Spleen (tissue), 7 donors: ENCODE measurements around the gene KRT31.

ENCODE experiments used
- CTCF ChIP-seq, 11 experiments: fragments of 200-600 bp in 7 of 11; fragments of 450-650 bp in 4 of 11; sonication (generic) in 4 of 11; IDR thresholded peaks in 8 of 11; conservative IDR thresholded peaks in 3 of 11; 1 replicate in 7 of 11; 2 replicates in 4 of 11; pipeline versions ENCODE4 v1.4.0 to v1.8.0; 2016 to 2021; ENCODE audit warnings: antibody characterized with exemption in 11 of 11, inconsistent platforms in 4 of 11, mild to moderate bottlenecking in 1 of 11
- POLR2A ChIP-seq, 3 donors: fragments of 450-650 bp; IDR thresholded peaks; one replicate each; pipeline ENCODE4 v1.5.1; 2017; ENCODE audit warnings: antibody characterized with exemption in 3 of 3, mild to moderate bottlenecking in 1 of 3
- POLR2AphosphoS5 ChIP-seq, 3 donors: sonication (generic); formaldehyde crosslinking; IDR thresholded peaks; one replicate each; pipeline ENCODE4 v1.5.1; 2017; ENCODE audit warnings: antibody characterized with exemption in 3 of 3
- donor health status: DM: no; HTN: no; CAD: no; lungs with moderate emphysema.
- donor health status: DM: no; HTN: no; CAD: no.
- donor health status: DM: no; HTN: no; CAD: no.

GRCh38 chr17:41442739-41443138, 45.3 kb upstream of the KRT31 start:
- TF ChIP-seq CTCF (IDR thresholded peaks at IDR 0.05 in 8 of 11, conservative IDR thresholded peaks at IDR 0.05 in 3 of 11) (no peak), POLR2A (IDR thresholded peaks at IDR 0.05) (no peak), POLR2AphosphoS5 (IDR thresholded peaks at IDR 0.05) (no peak)
